Right lobe of liver (tissue), 4 donors: ENCODE data around the gene TLCD3B.

ENCODE experiments used
- CTCF ChIP-seq, 4 donors: fragments of 200-600 bp in 3 of 4; fragments of 450-650 bp in 1 of 4; IDR thresholded peaks; one replicate each; pipeline versions ENCODE4 v1.5.1 to v1.8.0; 2016 to 2022; ENCODE audit warnings: antibody characterized with exemption in 4 of 4, mild to moderate bottlenecking in 2 of 4
- POLR2A ChIP-seq: fragments of 450-650 bp; IDR thresholded peaks from one replicate; pipeline ENCODE4 v1.6.1; 2017; ENCODE audit warnings: antibody characterized with exemption, mild to moderate bottlenecking
- donor health status: DM: no; HTN: no; CAD: no.
- donor health status: DM: no; HTN: no; CAD: no.
- donor health status: DM: no; HTN: yes; CAD: no.

- TF ChIP-seq CTCF (IDR thresholded peaks at IDR 0.05): no peak
- TF ChIP-seq POLR2A: no peak
Observed at GRCh38 chr16:30040221-30040620, 9.2 kb upstream of the TLCD3B start.
